Fibroblast of the aortic adventitia (primary cell): ENCODE data around the gene JAG2. TPM values are rescaled to one million over a fixed set of nuclear protein-coding genes. Genes with fewer than 3 reads are reported as not detected.

ENCODE experiments used
- DNase-seq: peaks from one replicate; pipeline ENCODE4 v3.0.0-alpha.2; 2010; ENCODE audit warnings: low read depth
- H3K4me3 ChIP-seq: 2 replicates; pipeline ENCODE4 v1.5.1; 2011; ENCODE audit warnings: low read depth, mild to moderate bottlenecking, control low read depth, low read length, moderate library complexity
- total RNA-seq: library from RNA; depleted of rRNA; stranded (reverse); fragments of >200 nt; gene quantifications from 2 replicates; pipeline ENCODE4 v1.2.3, GENCODE V29; 2012; ENCODE audit warnings: low replicate concordance
- TF ChIP-seq, protein P1 (sequence below): IDR thresholded peaks from 2 replicates; pipeline ENCODE4 v1.5.1; 2011; ENCODE audit warnings: mild to moderate bottlenecking, low read length, control low read depth, inconsistent platforms; ENCODE audit not compliant: insufficient read depth

Gene JAG2
- total RNA-seq, 1 donor: 0.63 TPM

GRCh38 chr14:105204206-105204930 is 35.8 kb upstream of the JAG2 start:
- peak; percentile 29 for DNase-seq
- H3K4me3 ChIP-seq: no peak overlapping the region
- TF ChIP-seq, protein P1, sequence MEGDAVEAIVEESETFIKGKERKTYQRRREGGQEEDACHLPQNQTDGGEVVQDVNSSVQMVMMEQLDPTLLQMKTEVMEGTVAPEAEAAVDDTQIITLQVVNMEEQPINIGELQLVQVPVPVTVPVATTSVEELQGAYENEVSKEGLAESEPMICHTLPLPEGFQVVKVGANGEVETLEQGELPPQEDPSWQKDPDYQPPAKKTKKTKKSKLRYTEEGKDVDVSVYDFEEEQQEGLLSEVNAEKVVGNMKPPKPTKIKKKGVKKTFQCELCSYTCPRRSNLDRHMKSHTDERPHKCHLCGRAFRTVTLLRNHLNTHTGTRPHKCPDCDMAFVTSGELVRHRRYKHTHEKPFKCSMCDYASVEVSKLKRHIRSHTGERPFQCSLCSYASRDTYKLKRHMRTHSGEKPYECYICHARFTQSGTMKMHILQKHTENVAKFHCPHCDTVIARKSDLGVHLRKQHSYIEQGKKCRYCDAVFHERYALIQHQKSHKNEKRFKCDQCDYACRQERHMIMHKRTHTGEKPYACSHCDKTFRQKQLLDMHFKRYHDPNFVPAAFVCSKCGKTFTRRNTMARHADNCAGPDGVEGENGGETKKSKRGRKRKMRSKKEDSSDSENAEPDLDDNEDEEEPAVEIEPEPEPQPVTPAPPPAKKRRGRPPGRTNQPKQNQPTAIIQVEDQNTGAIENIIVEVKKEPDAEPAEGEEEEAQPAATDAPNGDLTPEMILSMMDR: no peak

GRCh38 chr14:105203701-105204100 is 35.1 kb upstream of the JAG2 start:
- TF ChIP-seq, protein P1: no peak
- no peak for DNase-seq

DNA sequence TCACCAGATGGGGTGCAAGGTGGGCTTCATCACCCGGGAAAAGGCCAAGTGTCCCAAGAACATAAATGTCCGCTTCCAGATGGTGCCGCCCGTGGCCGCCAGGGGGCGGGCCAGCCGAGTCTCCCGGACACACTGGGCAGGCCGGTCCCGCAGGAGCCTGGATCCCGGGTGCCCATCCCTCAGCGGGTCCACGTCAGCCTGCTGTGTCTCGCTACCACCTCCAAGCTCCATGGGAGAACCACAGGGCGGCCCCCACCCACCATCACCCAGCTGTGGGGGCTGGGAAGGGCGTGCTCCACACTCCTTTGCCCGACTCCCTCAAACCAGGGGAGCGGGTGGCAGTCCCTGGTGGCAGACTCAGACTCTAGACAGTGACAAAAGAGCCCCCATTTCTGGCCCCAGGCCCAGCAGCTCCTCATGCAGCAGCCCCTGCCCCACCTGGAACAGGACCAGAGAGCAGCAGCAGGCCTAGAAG is 34.5 kb upstream of the JAG2 start:
- peak; percentile 60 for DNase-seq
- TF ChIP-seq, protein P1: peak; percentile 87
- no peak overlapping the region for H3K4me3 ChIP-seq

More at GRCh38 chr14:105203701-105204100, 35.1 kb upstream of the JAG2 start:
- no peak overlapping the region for H3K4me3 ChIP-seq

DNA sequence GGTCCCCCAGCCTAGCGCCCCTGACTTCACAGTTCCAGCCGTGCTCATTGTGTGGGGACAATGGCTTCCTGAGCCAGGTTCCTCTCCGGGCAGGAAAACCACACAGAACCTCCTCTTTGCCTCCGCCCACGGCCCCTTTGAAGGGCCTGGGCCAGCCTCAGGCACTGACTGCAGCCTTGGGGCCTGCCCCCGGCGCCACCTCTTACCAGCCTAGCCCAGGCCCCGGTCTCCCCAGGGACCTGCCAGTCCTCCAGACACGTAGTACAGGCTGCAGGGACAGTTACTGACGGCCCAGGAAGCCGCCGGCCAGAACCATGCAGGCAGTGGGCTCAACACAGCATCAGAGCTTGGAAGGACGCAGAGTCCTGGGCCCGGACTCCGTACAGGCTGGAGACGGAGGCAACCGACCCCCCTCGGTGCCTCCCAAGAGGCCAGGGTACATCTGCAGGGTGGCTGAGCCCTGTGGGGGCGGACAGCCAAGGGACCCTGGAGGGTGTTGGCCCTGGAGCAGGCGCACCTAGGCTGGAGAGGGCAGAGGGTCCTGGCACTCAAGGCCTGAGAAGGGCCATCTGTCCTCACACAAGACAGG is 33.4 kb upstream of the JAG2 start:
- TF ChIP-seq, protein P1: no peak
- no peak overlapping the region for H3K4me3 ChIP-seq
- DNase-seq: no peak

- no peak for DNase-seq
- TF ChIP-seq, protein P1: no peak
These were observed 32.8 kb upstream of the JAG2 start for GRCh38 chr14:105201156-105201924.

GRCh38 chr14:105200641-105201040 is 32.1 kb upstream of the JAG2 start:
- TF ChIP-seq, protein P1: no peak
- no peak for DNase-seq
- no peak overlapping the region for H3K4me3 ChIP-seq

More at GRCh38 chr14:105201156-105201924, 32.8 kb upstream of the JAG2 start:
- no peak overlapping the region for H3K4me3 ChIP-seq
